ENCODE data around the gene CCL16.

The CCL16 gene

DNA sequence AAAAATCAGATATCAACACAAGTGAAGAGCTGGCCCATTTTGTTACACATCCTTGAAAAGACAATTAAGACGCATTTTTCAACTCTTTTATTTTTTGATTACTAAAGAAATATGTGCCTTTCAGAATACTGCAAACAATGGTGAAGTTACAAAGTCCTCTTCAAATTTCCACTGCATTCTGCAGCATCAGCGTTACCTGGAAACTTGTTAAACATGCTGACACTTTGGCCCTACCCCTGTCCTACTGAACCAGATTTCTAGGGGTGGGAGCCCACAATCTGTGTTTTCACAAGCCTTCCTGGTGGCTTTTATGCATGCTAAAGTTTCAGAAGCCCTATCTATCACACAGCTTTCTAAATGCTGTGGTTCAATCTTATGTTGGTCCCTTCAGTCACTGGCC, 9.8 kb upstream of the CCL16 start:
- no peak for DNase-seq
- Histone ChIP-seq H3K9me3 (ENCODE audit: control insufficient read depth, low read length) (no peaks in the 10 kb centered on the region), H3K4me1 (ENCODE audit: control insufficient read depth, insufficient read depth, low read length, poor library complexity, severe bottlenecking) (no peaks in the 10 kb centered on the region), H3K27ac (ENCODE audit: insufficient read depth, low read length, poor library complexity, severe bottlenecking) (no peak overlapping the region), H3K36me3 (ENCODE audit: control insufficient read depth, insufficient read depth, low read length) (no peaks in the 10 kb centered on the region), H3K4me3 (ENCODE audit: insufficient read depth, low read depth, low read length, poor library complexity, severe bottlenecking) (no peak overlapping the region), H3K27me3 (replicated peaks; ENCODE audit: control insufficient read depth, insufficient read depth, low read length, poor library complexity, severe bottlenecking) (no peaks in the 10 kb centered on the region)

DNA sequence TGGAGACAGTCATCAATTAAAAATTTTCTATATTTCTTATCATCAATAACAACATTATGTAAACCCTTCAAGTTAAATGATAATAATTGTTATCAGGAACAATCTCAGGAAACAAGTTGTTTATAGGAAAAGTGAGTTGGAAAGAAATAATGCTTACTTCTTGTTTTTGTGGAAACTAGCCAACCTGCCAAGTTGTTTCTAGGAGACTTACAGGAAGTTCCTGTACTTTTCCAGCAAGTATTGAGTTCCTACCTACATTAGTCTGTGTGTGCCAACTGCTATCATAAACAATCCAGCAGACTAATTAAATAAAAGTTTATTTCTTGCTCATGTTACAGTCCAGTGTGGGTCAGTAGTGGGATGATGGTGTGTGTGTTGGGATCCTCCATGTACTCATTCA, 6.9 kb upstream of the CCL16 start:
- Histone ChIP-seq H3K36me3 (ENCODE audit: control insufficient read depth, insufficient read depth, low read length) (no peaks in the 10 kb centered on the region), H3K27me3 (replicated peaks; ENCODE audit: control insufficient read depth, insufficient read depth, low read length, poor library complexity, severe bottlenecking) (no peaks in the 10 kb centered on the region), H3K9me3 (ENCODE audit: control insufficient read depth, low read length) (no peaks in the 10 kb centered on the region), H3K27ac (ENCODE audit: insufficient read depth, low read length, poor library complexity, severe bottlenecking) (no peak overlapping the region), H3K4me3 (ENCODE audit: insufficient read depth, low read depth, low read length, poor library complexity, severe bottlenecking) (no peak overlapping the region), H3K4me1 (ENCODE audit: control insufficient read depth, insufficient read depth, low read length, poor library complexity, severe bottlenecking) (no peaks in the 10 kb centered on the region)
- DNase-seq: no peak

GRCh38 chr17:35986643-35987042, 5.3 kb upstream of the CCL16 start, which contains the start of gene CCL14:
TSS of gene CCL14 (minus strand) at chr17:35986729. CDS start at chr17:35986649, 80 bp downstream.
- Histone ChIP-seq H3K4me3 (ENCODE audit: insufficient read depth, low read depth, low read length, poor library complexity, severe bottlenecking) (no peak within 1 kb of the TSS), H3K27ac (ENCODE audit: insufficient read depth, low read length, poor library complexity, severe bottlenecking) (no peak within 1 kb of the TSS), H3K27me3 (replicated peaks; ENCODE audit: control insufficient read depth, insufficient read depth, low read length, poor library complexity, severe bottlenecking) (no peaks in the 10 kb centered on the region), H3K36me3 (ENCODE audit: control insufficient read depth, insufficient read depth, low read length) (no peaks in the 10 kb centered on the region), H3K9me3 (ENCODE audit: control insufficient read depth, low read length) (no peaks in the 10 kb centered on the region), H3K4me1 (ENCODE audit: control insufficient read depth, insufficient read depth, low read length, poor library complexity, severe bottlenecking) (no peaks in the 10 kb centered on the region)
- no peak for DNase-seq

DNA sequence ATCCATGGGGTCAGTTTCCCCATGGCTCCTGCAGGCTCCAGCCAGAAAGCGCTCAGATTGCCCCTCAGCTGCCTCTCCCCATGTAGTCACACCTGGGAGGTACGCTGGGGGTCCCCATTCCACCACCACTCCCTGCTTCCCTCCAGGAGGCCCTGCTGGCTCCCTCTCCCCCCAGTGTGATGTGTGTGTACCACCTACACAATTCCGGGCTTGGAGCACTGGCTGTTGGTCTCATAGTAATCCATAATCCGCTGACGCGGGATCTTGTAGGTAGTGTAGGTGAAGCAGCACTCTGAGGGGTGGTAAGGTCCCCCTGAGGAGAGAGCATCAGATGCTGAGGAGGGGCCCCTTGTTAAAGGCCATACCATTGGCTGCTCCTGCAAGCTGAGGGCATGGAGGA, 2.8 kb upstream of the CCL16 start:
- H3K36me3 ChIP-seq (ENCODE audit: control insufficient read depth, insufficient read depth, low read length): no peaks in the 10 kb centered on the region
- no peak for DNase-seq
- no peak overlapping the region for H3K4me3 ChIP-seq (ENCODE audit: insufficient read depth, low read depth, low read length, poor library complexity, severe bottlenecking)
- no peaks in the 10 kb centered on the region for H3K9me3 ChIP-seq (ENCODE audit: control insufficient read depth, low read length)
- H3K27me3 ChIP-seq (replicated peaks; ENCODE audit: control insufficient read depth, insufficient read depth, low read length, poor library complexity, severe bottlenecking): no peaks in the 10 kb centered on the region
- no peak overlapping the region for H3K27ac ChIP-seq (ENCODE audit: insufficient read depth, low read length, poor library complexity, severe bottlenecking)
- H3K4me1 ChIP-seq (ENCODE audit: control insufficient read depth, insufficient read depth, low read length, poor library complexity, severe bottlenecking): no peaks in the 10 kb centered on the region

- H3K9me3 ChIP-seq (ENCODE audit: control insufficient read depth, low read length): no peaks in the 10 kb centered on the region
- H3K27me3 ChIP-seq (replicated peaks; ENCODE audit: control insufficient read depth, insufficient read depth, low read length, poor library complexity, severe bottlenecking): no peaks in the 10 kb centered on the region
- no peak overlapping the region for H3K4me3 ChIP-seq (ENCODE audit: insufficient read depth, low read depth, low read length, poor library complexity, severe bottlenecking)
- no peaks in the 10 kb centered on the region for H3K4me1 ChIP-seq (ENCODE audit: control insufficient read depth, insufficient read depth, low read length, poor library complexity, severe bottlenecking)
- DNase-seq: no peak
- H3K36me3 ChIP-seq (ENCODE audit: control insufficient read depth, insufficient read depth, low read length): no peaks in the 10 kb centered on the region
- H3K27ac ChIP-seq (ENCODE audit: insufficient read depth, low read length, poor library complexity, severe bottlenecking): no peak overlapping the region
Observed at GRCh38 chr17:35982409-35983191, 1.3 kb upstream of the CCL16 start.

GRCh38 chr17:35981908-35982330, 622 bp upstream of the CCL16 start:
- Histone ChIP-seq H3K4me1 (ENCODE audit: control insufficient read depth, insufficient read depth, low read length, poor library complexity, severe bottlenecking) (no peaks in the 10 kb centered on the region), H3K9me3 (ENCODE audit: control insufficient read depth, low read length) (no peaks in the 10 kb centered on the region), H3K36me3 (ENCODE audit: control insufficient read depth, insufficient read depth, low read length) (no peaks in the 10 kb centered on the region), H3K4me3 (ENCODE audit: insufficient read depth, low read depth, low read length, poor library complexity, severe bottlenecking) (no peak overlapping the region), H3K27ac (ENCODE audit: insufficient read depth, low read length, poor library complexity, severe bottlenecking) (no peak overlapping the region), H3K27me3 (replicated peaks; ENCODE audit: control insufficient read depth, insufficient read depth, low read length, poor library complexity, severe bottlenecking) (no peaks in the 10 kb centered on the region)
- no peak for DNase-seq

- H3K27me3 ChIP-seq (replicated peaks; ENCODE audit: control insufficient read depth, insufficient read depth, low read length, poor library complexity, severe bottlenecking): peaks cover 3% of the 10 kb centered on the region
- H3K36me3 ChIP-seq (ENCODE audit: control insufficient read depth, insufficient read depth, low read length): no peaks in the 10 kb centered on the region
- no peaks in the 10 kb centered on the region for H3K4me1 ChIP-seq (ENCODE audit: control insufficient read depth, insufficient read depth, low read length, poor library complexity, severe bottlenecking)
- DNase-seq: no peak
- no peaks in the 10 kb centered on the region for H3K9me3 ChIP-seq (ENCODE audit: control insufficient read depth, low read length)
- H3K4me3 ChIP-seq (ENCODE audit: insufficient read depth, low read depth, low read length, poor library complexity, severe bottlenecking): no peak overlapping the region
- H3K27ac ChIP-seq (ENCODE audit: insufficient read depth, low read length, poor library complexity, severe bottlenecking): no peak overlapping the region
Observed at GRCh38 chr17:35978346-35978745, 3.0 kb downstream of the CCL16 start.

DNA sequence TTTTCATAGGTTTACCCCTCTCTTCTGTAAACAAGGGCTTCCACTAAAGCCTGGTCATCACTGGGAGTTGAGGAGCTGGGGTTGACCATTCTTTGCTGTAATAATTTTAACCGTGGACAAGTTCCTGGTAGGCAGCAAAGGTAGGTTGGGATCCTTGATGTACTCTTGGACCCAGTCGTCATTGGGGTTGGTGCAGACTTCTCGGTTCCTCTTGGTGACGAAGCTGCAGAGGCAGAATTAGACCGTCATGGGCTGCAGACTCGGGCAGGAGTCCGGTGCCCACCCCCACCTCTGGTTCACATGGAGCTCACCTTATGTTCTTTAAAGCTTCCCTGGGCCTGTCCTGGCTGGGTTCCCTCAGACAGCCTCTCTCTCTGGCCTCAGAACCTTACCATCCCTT, 3.8 kb downstream of the CCL16 start:
- Histone ChIP-seq H3K27ac (ENCODE audit: insufficient read depth, low read length, poor library complexity, severe bottlenecking) (no peak overlapping the region), H3K4me3 (ENCODE audit: insufficient read depth, low read depth, low read length, poor library complexity, severe bottlenecking) (no peak overlapping the region), H3K9me3 (ENCODE audit: control insufficient read depth, low read length) (no peaks in the 10 kb centered on the region), H3K36me3 (ENCODE audit: control insufficient read depth, insufficient read depth, low read length) (no peaks in the 10 kb centered on the region), H3K27me3 (replicated peaks; ENCODE audit: control insufficient read depth, insufficient read depth, low read length, poor library complexity, severe bottlenecking) (peaks cover 3% of the 10 kb centered on the region), H3K4me1 (ENCODE audit: control insufficient read depth, insufficient read depth, low read length, poor library complexity, severe bottlenecking) (no peaks in the 10 kb centered on the region)
- no peak for DNase-seq

DNA sequence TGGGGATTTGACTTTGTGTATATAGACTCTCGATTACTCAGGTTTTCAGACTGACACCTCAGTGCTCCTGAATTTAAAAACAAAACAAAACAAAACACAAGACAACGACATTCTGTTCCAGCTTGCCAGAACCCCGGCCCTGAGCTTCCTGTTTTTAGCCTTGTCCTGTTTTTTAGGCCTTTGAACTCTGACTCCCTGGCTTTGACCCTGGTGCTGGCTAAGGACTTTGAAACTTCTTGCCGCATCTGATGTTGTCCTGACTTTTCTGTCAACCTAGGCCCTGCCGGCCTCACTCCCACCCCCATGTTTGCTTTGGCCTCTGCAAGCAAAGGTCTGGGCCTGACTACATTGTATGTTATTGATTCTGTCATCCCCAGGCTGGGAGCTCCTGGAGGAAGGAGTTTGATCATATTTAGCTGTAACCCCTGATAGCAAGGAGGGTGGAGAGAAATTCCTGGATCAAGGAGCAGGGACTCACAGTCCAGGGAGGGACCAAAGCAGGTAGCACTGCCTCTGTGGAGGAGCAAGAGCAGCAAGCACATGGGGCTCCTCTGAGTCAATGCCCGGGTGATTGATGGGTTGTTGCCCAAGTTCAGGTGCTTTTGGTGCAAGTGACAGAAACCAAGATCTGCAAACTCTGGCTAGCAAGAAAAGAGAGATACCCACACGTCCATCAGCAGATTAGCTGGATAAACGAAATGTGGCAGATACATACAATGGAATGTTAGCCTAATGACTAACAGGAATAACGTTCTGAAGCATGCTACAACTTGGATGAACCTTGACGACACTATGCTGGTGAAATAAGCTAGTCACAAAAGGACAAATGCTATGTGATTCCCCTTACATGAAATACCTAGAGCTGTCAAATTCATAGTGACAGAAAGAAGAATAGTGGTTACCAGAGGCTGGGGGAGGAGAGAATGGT, 7.7 kb downstream of the CCL16 start:
- Histone ChIP-seq H3K27ac (ENCODE audit: insufficient read depth, low read length, poor library complexity, severe bottlenecking) (no peak overlapping the region), H3K36me3 (ENCODE audit: control insufficient read depth, insufficient read depth, low read length) (no peaks in the 10 kb centered on the region), H3K4me3 (ENCODE audit: insufficient read depth, low read depth, low read length, poor library complexity, severe bottlenecking) (no peak overlapping the region), H3K27me3 (replicated peaks; ENCODE audit: control insufficient read depth, insufficient read depth, low read length, poor library complexity, severe bottlenecking) (peaks cover 3% of the 10 kb centered on the region), H3K9me3 (ENCODE audit: control insufficient read depth, low read length) (no peaks in the 10 kb centered on the region), H3K4me1 (ENCODE audit: control insufficient read depth, insufficient read depth, low read length, poor library complexity, severe bottlenecking) (no peaks in the 10 kb centered on the region)
- DNase-seq: no peak

- no peak for DNase-seq
- Histone ChIP-seq H3K27me3 (replicated peaks; ENCODE audit: control insufficient read depth, insufficient read depth, low read length, poor library complexity, severe bottlenecking) (peaks cover 3% of the 10 kb centered on the region), H3K36me3 (ENCODE audit: control insufficient read depth, insufficient read depth, low read length) (no peaks in the 10 kb centered on the region), H3K4me3 (ENCODE audit: insufficient read depth, low read depth, low read length, poor library complexity, severe bottlenecking) (no peak overlapping the region), H3K9me3 (ENCODE audit: control insufficient read depth, low read length) (no peaks in the 10 kb centered on the region), H3K4me1 (ENCODE audit: control insufficient read depth, insufficient read depth, low read length, poor library complexity, severe bottlenecking) (no peaks in the 10 kb centered on the region), H3K27ac (ENCODE audit: insufficient read depth, low read length, poor library complexity, severe bottlenecking) (no peak overlapping the region)
Observed at GRCh38 chr17:35972945-35973332, 8.4 kb downstream of the CCL16 start.
